Measurements from ENCODE around the gene SBF2.
A peak's percentile ranks its signal among the peaks of the same experiment; 100 is the strongest.
"Not testable (repeated sequence)": the region's sequence is repeated elsewhere in the genome, so short reads cannot be mapped to it uniquely, and the experiment has no call there.

Gene SBF2

GRCh38 chr11:10236840-10237239 is 57.2 kb downstream of the SBF2 start:
- DNase-seq (ENCODE audit: low read depth in 2 of 2): no peak
- no peak overlapping the region for H3K4me3 ChIP-seq (replicated peaks in 1 of 2; ENCODE audit: low read depth in 2 of 2, low read length in 2 of 2)
- TF ChIP-seq, protein P1, sequence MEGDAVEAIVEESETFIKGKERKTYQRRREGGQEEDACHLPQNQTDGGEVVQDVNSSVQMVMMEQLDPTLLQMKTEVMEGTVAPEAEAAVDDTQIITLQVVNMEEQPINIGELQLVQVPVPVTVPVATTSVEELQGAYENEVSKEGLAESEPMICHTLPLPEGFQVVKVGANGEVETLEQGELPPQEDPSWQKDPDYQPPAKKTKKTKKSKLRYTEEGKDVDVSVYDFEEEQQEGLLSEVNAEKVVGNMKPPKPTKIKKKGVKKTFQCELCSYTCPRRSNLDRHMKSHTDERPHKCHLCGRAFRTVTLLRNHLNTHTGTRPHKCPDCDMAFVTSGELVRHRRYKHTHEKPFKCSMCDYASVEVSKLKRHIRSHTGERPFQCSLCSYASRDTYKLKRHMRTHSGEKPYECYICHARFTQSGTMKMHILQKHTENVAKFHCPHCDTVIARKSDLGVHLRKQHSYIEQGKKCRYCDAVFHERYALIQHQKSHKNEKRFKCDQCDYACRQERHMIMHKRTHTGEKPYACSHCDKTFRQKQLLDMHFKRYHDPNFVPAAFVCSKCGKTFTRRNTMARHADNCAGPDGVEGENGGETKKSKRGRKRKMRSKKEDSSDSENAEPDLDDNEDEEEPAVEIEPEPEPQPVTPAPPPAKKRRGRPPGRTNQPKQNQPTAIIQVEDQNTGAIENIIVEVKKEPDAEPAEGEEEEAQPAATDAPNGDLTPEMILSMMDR (IDR thresholded peaks at IDR 0.05; ENCODE audit: low read depth, low read length): no peak

- H3K4me3 ChIP-seq (replicated peaks in 1 of 2; ENCODE audit: low read depth in 2 of 2, low read length in 2 of 2): no peak overlapping the region
- DNase-seq (ENCODE audit: low read depth in 2 of 2): peak; percentile 61 to 70
- TF ChIP-seq, protein P1 (IDR thresholded peaks at IDR 0.05; ENCODE audit: low read depth, low read length): no peak
Observed at GRCh38 chr11:10233581-10233980, 60.4 kb downstream of the SBF2 start.

DNA sequence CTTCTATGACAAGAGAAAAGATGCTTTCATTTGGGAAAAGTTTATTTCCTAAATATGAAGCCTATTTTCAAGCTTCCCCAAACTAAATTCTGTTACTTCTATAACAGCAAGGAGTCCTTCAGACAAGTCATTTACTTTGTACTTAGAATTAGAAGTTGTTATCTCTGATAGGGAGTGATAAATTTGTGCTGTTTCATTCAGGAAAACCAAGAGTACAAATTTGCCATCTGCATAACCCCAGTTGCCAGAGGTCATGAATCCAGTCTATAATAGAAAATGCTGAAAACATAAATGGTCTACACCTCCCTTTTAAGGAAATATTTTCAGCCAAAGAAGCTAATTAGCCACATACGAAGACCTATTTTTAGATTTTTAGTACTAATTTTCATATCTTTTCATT is 61.3 kb downstream of the SBF2 start:
- H3K4me3 ChIP-seq (replicated peaks in 1 of 2; ENCODE audit: low read depth in 2 of 2, low read length in 2 of 2): no peak overlapping the region
- TF ChIP-seq, protein P1 (IDR thresholded peaks at IDR 0.05; ENCODE audit: low read depth, low read length): no peak
- DNase-seq (ENCODE audit: low read depth in 2 of 2): no peak

DNA sequence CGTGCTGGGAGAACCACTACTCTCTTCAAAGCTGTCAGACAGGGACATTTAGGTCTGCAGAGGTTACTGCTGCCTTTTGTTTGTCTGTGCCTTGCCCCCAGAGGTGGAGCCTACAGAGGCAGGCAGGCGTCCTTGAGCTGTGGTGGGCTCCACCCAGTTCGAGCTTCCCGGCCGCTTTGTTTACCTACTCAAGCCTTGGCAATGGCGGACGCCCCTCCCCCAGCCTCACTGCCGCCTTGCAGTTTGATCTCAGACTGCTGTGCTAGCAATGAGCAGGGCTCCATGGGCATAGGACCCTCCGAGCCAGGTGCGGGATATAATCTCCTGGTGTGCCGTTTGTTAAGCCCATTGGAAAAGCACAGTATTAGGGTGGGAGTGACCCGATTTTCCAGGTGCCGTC is 62.2 kb downstream of the SBF2 start:
- DNase-seq (ENCODE audit: low read depth in 2 of 2); H3K4me3 ChIP-seq (replicated peaks in 1 of 2; ENCODE audit: low read depth in 2 of 2, low read length in 2 of 2): not testable (repeated sequence)

- H3K4me3 ChIP-seq (replicated peaks in 1 of 2; ENCODE audit: low read depth in 2 of 2, low read length in 2 of 2): no peak overlapping the region
- DNase-seq (ENCODE audit: low read depth in 2 of 2): peak; percentile 41 to 54
- TF ChIP-seq, protein P1 (IDR thresholded peaks at IDR 0.05; ENCODE audit: low read depth, low read length): no peak
Observed at GRCh38 chr11:10225553-10225952, 68.5 kb downstream of the SBF2 start.

DNA sequence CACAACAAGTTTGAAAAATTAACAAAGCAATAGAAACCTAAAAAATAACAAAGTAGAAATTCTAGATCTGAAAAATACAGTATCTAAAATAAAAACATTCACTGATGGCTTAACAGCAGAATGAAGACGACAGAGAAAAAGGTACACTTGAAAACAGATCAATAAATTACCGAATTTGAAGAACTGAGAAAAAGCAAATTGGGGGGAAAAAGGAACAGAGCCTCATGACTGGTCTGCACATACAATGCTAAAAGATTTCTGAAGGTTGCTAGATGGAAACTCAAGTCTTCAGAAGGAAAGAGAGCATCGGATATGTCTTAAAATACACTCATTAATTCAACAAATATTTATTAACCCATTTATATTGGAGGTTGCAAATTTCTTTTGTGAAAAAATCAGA is 71.6 kb downstream of the SBF2 start:
- no peak for DNase-seq (ENCODE audit: low read depth in 2 of 2)
- H3K4me3 ChIP-seq (replicated peaks in 1 of 2; ENCODE audit: low read depth in 2 of 2, low read length in 2 of 2): no peak overlapping the region
- TF ChIP-seq, protein P1 (IDR thresholded peaks at IDR 0.05; ENCODE audit: low read depth, low read length): no peak

- no peak overlapping the region for H3K4me3 ChIP-seq (replicated peaks in 1 of 2; ENCODE audit: low read depth in 2 of 2, low read length in 2 of 2)
- TF ChIP-seq, protein P1 (IDR thresholded peaks at IDR 0.05; ENCODE audit: low read depth, low read length): no peak
- no peak for DNase-seq (ENCODE audit: low read depth in 2 of 2)
Observed at GRCh38 chr11:10221342-10221741, 72.7 kb downstream of the SBF2 start.

Data from cardiac fibroblast (primary cell).